HL-60 (cell line): Measurements from ENCODE around the gene BHLHE23.

Experiments
- DNase-seq, 2 experiments: peaks; one replicate each; pipeline ENCODE4 v3.0.0-alpha.2; 2010 to 2020; ENCODE audit warnings: low read depth in 1 of 2, low spot score in 1 of 2
- H3K27ac ChIP-seq: fragments of 250-450 bp; sonication (Bioruptor Pico); replicated peaks from 2 replicates; pipeline ENCODE4 v1.5.1; 2020; ENCODE audit warnings: mild to moderate bottlenecking, moderate library complexity
- H3K27me3 ChIP-seq: fragments of 250-450 bp; sonication (Bioruptor Pico); 2 replicates; pipeline ENCODE4 v1.5.1; 2021; ENCODE audit warnings: mild to moderate bottlenecking, moderate library complexity; ENCODE audit not compliant: insufficient read depth, poor library complexity, severe bottlenecking
- H3K4me3 ChIP-seq: replicated peaks from 2 replicates; pipeline ENCODE4 v1.5.1; 2011; ENCODE audit warnings: mild to moderate bottlenecking, control low read depth, low read length; ENCODE audit not compliant: insufficient read depth
- GABPA ChIP-seq: IDR thresholded peaks from 2 replicates; pipeline ENCODE4 v1.6.1; 2012; ENCODE audit warnings: low read depth
- POLR2AphosphoS5 ChIP-seq: IDR thresholded peaks from 2 replicates; pipeline ENCODE4 v1.6.1; 2012; ENCODE audit warnings: low read depth
- REST ChIP-seq: IDR thresholded peaks from 2 replicates; pipeline ENCODE4 v1.6.1; 2012; ENCODE audit warnings: low read depth; ENCODE audit not compliant: insufficient replicate concordance
- SPI1 ChIP-seq: IDR thresholded peaks from 2 replicates; pipeline ENCODE4 v1.6.1; 2012; ENCODE audit warnings: low read depth, mild to moderate bottlenecking, borderline replicate concordance
- TF ChIP-seq, protein P1 (sequence below): IDR thresholded peaks from one replicate; pipeline ENCODE4 v1.5.1; 2011; ENCODE audit warnings: low read length, control low read depth, inconsistent platforms; ENCODE audit not compliant: insufficient read depth

The BHLHE23 gene

DNA sequence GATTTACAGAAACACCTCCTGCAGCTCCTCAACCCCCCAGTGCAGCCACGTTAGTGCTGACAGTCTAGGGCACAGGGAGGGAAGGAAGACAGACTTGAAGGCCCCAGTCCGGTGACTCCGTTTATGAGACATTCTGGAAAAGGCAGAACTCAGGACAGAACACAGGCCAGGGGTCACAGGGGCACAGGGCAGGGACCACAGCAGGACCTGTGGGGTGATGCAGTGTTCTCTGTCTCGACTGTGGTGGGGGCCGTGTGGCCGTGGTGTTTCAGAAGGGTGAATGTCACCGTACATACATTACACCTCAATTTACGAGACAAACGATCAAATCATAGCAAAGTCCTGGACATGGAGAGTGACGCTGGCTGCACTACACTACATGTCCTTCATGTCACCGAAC lies 11.3 kb downstream of the BHLHE23 start:
- H3K27me3 ChIP-seq, result peaks cover 15% of the 10 kb centered on the region
- H3K4me3 ChIP-seq, result no peak overlapping the region
- DNase-seq, result no peak
- TF ChIP-seq GABPA, result no peak
- TF ChIP-seq POLR2AphosphoS5, result no peak
- TF ChIP-seq SPI1, result no peak
- TF ChIP-seq, protein P1, sequence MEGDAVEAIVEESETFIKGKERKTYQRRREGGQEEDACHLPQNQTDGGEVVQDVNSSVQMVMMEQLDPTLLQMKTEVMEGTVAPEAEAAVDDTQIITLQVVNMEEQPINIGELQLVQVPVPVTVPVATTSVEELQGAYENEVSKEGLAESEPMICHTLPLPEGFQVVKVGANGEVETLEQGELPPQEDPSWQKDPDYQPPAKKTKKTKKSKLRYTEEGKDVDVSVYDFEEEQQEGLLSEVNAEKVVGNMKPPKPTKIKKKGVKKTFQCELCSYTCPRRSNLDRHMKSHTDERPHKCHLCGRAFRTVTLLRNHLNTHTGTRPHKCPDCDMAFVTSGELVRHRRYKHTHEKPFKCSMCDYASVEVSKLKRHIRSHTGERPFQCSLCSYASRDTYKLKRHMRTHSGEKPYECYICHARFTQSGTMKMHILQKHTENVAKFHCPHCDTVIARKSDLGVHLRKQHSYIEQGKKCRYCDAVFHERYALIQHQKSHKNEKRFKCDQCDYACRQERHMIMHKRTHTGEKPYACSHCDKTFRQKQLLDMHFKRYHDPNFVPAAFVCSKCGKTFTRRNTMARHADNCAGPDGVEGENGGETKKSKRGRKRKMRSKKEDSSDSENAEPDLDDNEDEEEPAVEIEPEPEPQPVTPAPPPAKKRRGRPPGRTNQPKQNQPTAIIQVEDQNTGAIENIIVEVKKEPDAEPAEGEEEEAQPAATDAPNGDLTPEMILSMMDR, result no peak
- no peak for TF ChIP-seq REST
- H3K27ac ChIP-seq, result no peak overlapping the region

DNA sequence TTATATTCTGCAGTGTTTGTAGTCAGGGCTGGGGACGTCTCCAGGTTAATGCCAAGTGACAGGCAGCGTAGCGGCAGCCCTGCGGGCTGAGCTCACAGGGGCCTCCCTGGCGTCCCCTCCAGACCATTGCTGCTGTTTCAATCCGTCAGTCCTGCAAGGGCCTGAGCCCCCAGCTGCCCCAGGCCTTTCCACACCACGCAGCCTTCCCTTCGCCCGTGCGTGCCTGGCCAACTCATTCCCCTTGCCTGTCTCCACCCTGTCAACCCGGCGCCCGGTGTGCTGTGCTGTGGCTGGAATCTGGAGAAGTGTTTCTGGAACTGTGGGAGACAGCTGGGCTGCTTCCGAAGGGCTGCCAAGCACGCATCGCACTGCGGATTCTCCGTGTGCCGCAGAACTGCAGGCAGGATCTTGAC lies 11.9 kb downstream of the BHLHE23 start:
- Histone ChIP-seq H3K4me3 (no peak overlapping the region), H3K27me3 (peaks cover 12% of the 10 kb centered on the region), H3K27ac (no peak overlapping the region)
- DNase-seq, result no peak
- TF ChIP-seq GABPA, result no peak
- no peak for TF ChIP-seq SPI1
- no peak for TF ChIP-seq POLR2AphosphoS5
- TF ChIP-seq, protein P1, result no peak
- TF ChIP-seq REST, result no peak

DNA sequence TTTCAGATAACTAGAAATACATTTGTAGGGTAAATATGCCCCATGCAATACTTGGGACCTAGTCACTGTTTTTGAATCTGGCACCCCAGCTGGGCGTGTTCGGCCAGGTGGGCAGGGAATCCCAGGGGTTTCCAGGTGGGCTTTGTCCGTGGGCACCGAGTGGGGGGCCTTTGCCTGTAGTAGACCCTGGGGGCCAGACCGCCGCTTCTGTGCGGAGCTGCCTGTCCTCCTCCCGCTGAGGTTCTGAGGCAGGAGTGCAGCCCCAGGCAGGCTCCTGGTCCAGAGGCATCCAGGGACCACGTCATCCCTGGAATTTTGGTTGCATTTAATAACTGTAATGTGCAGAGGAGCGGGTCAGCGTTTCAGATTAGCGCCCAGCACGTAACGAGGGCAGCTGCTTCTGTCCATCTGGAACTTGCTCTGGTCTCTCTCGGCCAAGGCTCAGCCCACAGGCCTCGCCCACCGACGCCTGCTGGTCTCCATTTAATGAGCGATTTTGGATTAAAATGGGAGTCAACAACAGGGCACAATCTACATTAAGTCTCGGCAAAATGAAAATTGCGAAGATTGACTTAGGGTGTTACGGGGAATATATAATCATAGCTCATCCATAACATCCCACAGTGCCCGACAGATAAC lies 12.8 kb downstream of the BHLHE23 start:
- H3K4me3 ChIP-seq, result no peak overlapping the region
- peaks cover 14% of the 10 kb centered on the region for H3K27me3 ChIP-seq
- no peak for DNase-seq
- no peak overlapping the region for H3K27ac ChIP-seq
- TF ChIP-seq, protein P1, result no peak
- TF ChIP-seq POLR2AphosphoS5 (no peak), SPI1 (no peak), GABPA (no peak), REST (no peak)
